Measurements from ENCODE around the gene PIRT.

PIRT gene

GRCh38 chr17:10797476-10798328 lies 40.2 kb downstream of the PIRT start:
- TF ChIP-seq EZH2phosphoT487 (IDR thresholded peaks at IDR 0.05; ENCODE audit: low read length): no peak
- TF ChIP-seq CTCF (IDR thresholded peaks at IDR 0.05; ENCODE audit: low read length): no peak
- TF ChIP-seq EZH2 (optimal IDR thresholded peaks at IDR 0.05; ENCODE audit: low read depth, low read length): no peak
- no peak for DNase-seq
- Histone ChIP-seq H3K4me2 (ENCODE audit: low read depth, low read length) (no peak overlapping the region), H3K9me3 (replicated peaks; ENCODE audit: insufficient read depth, low read length) (no peaks in the 10 kb centered on the region), H4K20me1 (ENCODE audit: insufficient read depth, low read length) (no peaks in the 10 kb centered on the region), H3K27me3 (replicated peaks; ENCODE audit: insufficient read depth, low read length) (no peaks in the 10 kb centered on the region), H2AFZ (ENCODE audit: low read length) (no peak overlapping the region), H3K4me3 (ENCODE audit: low read length) (no peak overlapping the region), H3K79me2 (ENCODE audit: low read length) (no peaks in the 10 kb centered on the region), H3F3A (ENCODE audit: insufficient read depth, low read length) (no peaks in the 10 kb centered on the region), H3K4me1 (ENCODE audit: low read length) (no peaks in the 10 kb centered on the region), H3K36me3 (replicated peaks; ENCODE audit: insufficient read depth, low read length) (no peaks in the 10 kb centered on the region), H3K9ac (ENCODE audit: low read length) (no peak overlapping the region), H3K9me2 (replicated peaks; ENCODE audit: insufficient read depth, low read length) (no peaks in the 10 kb centered on the region), H3K27ac (ENCODE audit: low read length) (no peak overlapping the region)

GRCh38 chr17:10793816-10794215 lies 44.1 kb downstream of the PIRT start:
- Histone ChIP-seq H3K9me3 (replicated peaks; ENCODE audit: insufficient read depth, low read length) (no peaks in the 10 kb centered on the region), H3K4me3 (ENCODE audit: low read length) (no peak overlapping the region), H3F3A (ENCODE audit: insufficient read depth, low read length) (no peaks in the 10 kb centered on the region), H3K27me3 (replicated peaks; ENCODE audit: insufficient read depth, low read length) (no peaks in the 10 kb centered on the region), H3K4me1 (ENCODE audit: low read length) (no peaks in the 10 kb centered on the region), H3K27ac (ENCODE audit: low read length) (no peak overlapping the region), H3K9ac (ENCODE audit: low read length) (no peak overlapping the region), H3K4me2 (ENCODE audit: low read depth, low read length) (no peak overlapping the region), H2AFZ (ENCODE audit: low read length) (no peak overlapping the region), H3K79me2 (ENCODE audit: low read length) (no peaks in the 10 kb centered on the region), H3K9me2 (replicated peaks; ENCODE audit: insufficient read depth, low read length) (no peaks in the 10 kb centered on the region), H3K36me3 (replicated peaks; ENCODE audit: insufficient read depth, low read length) (no peaks in the 10 kb centered on the region), H4K20me1 (ENCODE audit: insufficient read depth, low read length) (no peaks in the 10 kb centered on the region)
- no peak for TF ChIP-seq EZH2 (optimal IDR thresholded peaks at IDR 0.05; ENCODE audit: low read depth, low read length)
- no peak for TF ChIP-seq CTCF (IDR thresholded peaks at IDR 0.05; ENCODE audit: low read length)
- DNase-seq: no peak

- H3K9me3 ChIP-seq (replicated peaks; ENCODE audit: insufficient read depth, low read length): no peaks in the 10 kb centered on the region
- H3K79me2 ChIP-seq (ENCODE audit: low read length): no peaks in the 10 kb centered on the region
- H3K36me3 ChIP-seq (replicated peaks; ENCODE audit: insufficient read depth, low read length): no peaks in the 10 kb centered on the region
- H3K9me2 ChIP-seq (replicated peaks; ENCODE audit: insufficient read depth, low read length): no peaks in the 10 kb centered on the region
- no peak for TF ChIP-seq EZH2 (optimal IDR thresholded peaks at IDR 0.05; ENCODE audit: low read depth, low read length)
- no peak for TF ChIP-seq EZH2phosphoT487 (IDR thresholded peaks at IDR 0.05; ENCODE audit: low read length)
- TF ChIP-seq CTCF (IDR thresholded peaks at IDR 0.05; ENCODE audit: low read length): no peak
- no peak overlapping the region for H3K4me3 ChIP-seq (ENCODE audit: low read length)
- no peaks in the 10 kb centered on the region for H3K27me3 ChIP-seq (replicated peaks; ENCODE audit: insufficient read depth, low read length)
- H2AFZ ChIP-seq (ENCODE audit: low read length): no peak overlapping the region
- no peaks in the 10 kb centered on the region for H3F3A ChIP-seq (ENCODE audit: insufficient read depth, low read length)
- H3K9ac ChIP-seq (ENCODE audit: low read length): no peak overlapping the region
- no peak overlapping the region for H3K27ac ChIP-seq (ENCODE audit: low read length)
- no peaks in the 10 kb centered on the region for H3K4me1 ChIP-seq (ENCODE audit: low read length)
- H3K4me2 ChIP-seq (ENCODE audit: low read depth, low read length): no peak overlapping the region
- no peak for DNase-seq
- no peaks in the 10 kb centered on the region for H4K20me1 ChIP-seq (ENCODE audit: insufficient read depth, low read length)
These were observed 44.6 kb downstream of the PIRT start for GRCh38 chr17:10793256-10793655.
